Activated CD8-positive, alpha-beta T cell treated with anti-CD3 and anti-CD28 coated beads for 36 hours (primary cell): ENCODE data around the gene TMEM108. TPM values are rescaled to one million over a fixed set of nuclear protein-coding genes. Genes with fewer than 3 reads are reported as not detected.
A peak's percentile ranks its signal among the peaks of the same experiment; 100 is the strongest.
"Not testable (repeated sequence)": the region's sequence is repeated elsewhere in the genome, so short reads cannot be mapped to it uniquely, and the experiment has no call there.

Experiments
- ATAC-seq: fragments of 200-7000 bp; cut with Tn5 transposase; one replicate; pipeline ENCODE4 v1.10.0; 2021; ENCODE audit warnings: mild to moderate bottlenecking, moderate library complexity
- CTCF ChIA-PET: fragments of 350-600 bp; sonication (Branson Sonifier 250); formaldehyde crosslinking; loops from one replicate; lab custom pipeline; 2021; ENCODE audit warnings: antibody characterized with exemption; lab: Charles Lee
- POLR2A ChIA-PET: fragments of 350-600 bp; sonication (Branson Sonifier 250); formaldehyde crosslinking; loops from one replicate; lab custom pipeline; 2021; ENCODE audit warnings: antibody characterized with exemption; lab: Charles Lee
- DNase-seq: peaks from one replicate; pipeline ENCODE4 v3.0.0-alpha.2; 2020
- H3K27ac Mint-ChIP-seq: one replicate; pipeline ENCODE4 v1.8.0; 2021; ENCODE audit warnings: mild to moderate bottlenecking, mixed read lengths
- H3K27me3 Mint-ChIP-seq: one replicate; pipeline ENCODE4 v1.8.0; 2021; ENCODE audit warnings: mixed read lengths
- H3K36me3 Mint-ChIP-seq: one replicate; pipeline ENCODE4 v1.8.0; 2021; ENCODE audit warnings: low read depth, mixed read lengths
- H3K4me1 Mint-ChIP-seq: one replicate; pipeline ENCODE4 v1.8.0; 2021; ENCODE audit warnings: low read depth, mixed read lengths
- H3K4me3 Mint-ChIP-seq: one replicate; pipeline ENCODE4 v1.8.0; 2021; ENCODE audit warnings: mild to moderate bottlenecking, moderate library complexity, mixed read lengths
- H3K9me3 Mint-ChIP-seq: one replicate; pipeline ENCODE4 v1.8.0; 2021; ENCODE audit warnings: mixed read lengths
- CTCF ChIP-seq: fragments of 200-600 bp; IDR thresholded peaks from one replicate; pipeline ENCODE4 v1.8.0; 2022; ENCODE audit warnings: antibody characterized with exemption, mild to moderate bottlenecking
- intact Hi-C: fragments of 100-400 bp; cut with micrococcal nuclease; formaldehyde crosslinking; loops from one replicate; pipeline ENCODE4 v1.10.0; 2022
- total RNA-seq, 2 experiments: library from RNA; stranded (reverse); gene quantifications; one replicate each; pipeline ENCODE4 v1.2.3, GENCODE V29; 2021

TMEM108 gene
- total RNA-seq, result not detected

GRCh38 chr3:133038089-133038730 is at the start of gene TMEM108:
Gene TMEM108 (plus strand): TSS chr3:133038391.
- intact Hi-C loops, result loop anchor here (10.0 kb wide), 1 partner anchor 303 kb away; no protein-coding TSS in a partner anchor
- ChIA-PET POLR2A (no interaction called here), CTCF (no interaction called here)
- no peaks in the 10 kb centered on the region for H3K36me3 Mint-ChIP-seq
- H3K27ac Mint-ChIP-seq, result no peak within 1 kb of the TSS
- DNase-seq (peak; percentile 46), ATAC-seq (peak; percentile 65)
- no peaks in the 10 kb centered on the region for H3K4me1 Mint-ChIP-seq
- H3K9me3 Mint-ChIP-seq, result no peaks in the 10 kb centered on the region
- H3K27me3 Mint-ChIP-seq, result peaks cover 46% of the 10 kb centered on the region
- no peak for TF ChIP-seq CTCF
- H3K4me3 Mint-ChIP-seq, result peak within 1 kb of the TSS; percentile 20

- Mint-ChIP-seq H3K27ac (no peak overlapping the region), H3K4me3 (no peak overlapping the region), H3K9me3 (peaks cover 3% of the 10 kb centered on the region), H3K27me3 (no peaks in the 10 kb centered on the region), H3K4me1 (no peaks in the 10 kb centered on the region), H3K36me3 (no peaks in the 10 kb centered on the region)
- TF ChIP-seq CTCF, result no peak
- intact Hi-C loops, result no loop called here
- DNase-seq (no peak), ATAC-seq (no peak)
- ChIA-PET POLR2A (no interaction called here), CTCF (no interaction called here)
Measured at GRCh38 chr3:132995971-132996370, 42.2 kb upstream of the TMEM108 start.

GRCh38 chr3:132997404-132998185 is 40.6 kb upstream of the TMEM108 start:
- H3K27ac Mint-ChIP-seq, result no peak overlapping the region
- H3K9me3 Mint-ChIP-seq, result peaks cover 3% of the 10 kb centered on the region
- POLR2A ChIA-PET, result no interaction called here
- CTCF ChIA-PET, result no interaction called here
- no peaks in the 10 kb centered on the region for H3K36me3 Mint-ChIP-seq
- no peak for TF ChIP-seq CTCF
- DNase-seq, result no peak
- ATAC-seq, result no peak
- H3K27me3 Mint-ChIP-seq, result no peaks in the 10 kb centered on the region
- H3K4me3 Mint-ChIP-seq, result no peak overlapping the region
- H3K4me1 Mint-ChIP-seq, result no peaks in the 10 kb centered on the region
- intact Hi-C loops, result no loop called here

- DNase-seq, CTCF ChIA-PET, H3K4me1 Mint-ChIP-seq, intact Hi-C loops, H3K36me3 Mint-ChIP-seq, H3K27ac Mint-ChIP-seq, H3K4me3 Mint-ChIP-seq, POLR2A ChIA-PET, H3K27me3 Mint-ChIP-seq, ATAC-seq: not testable (repeated sequence)
- H3K9me3 Mint-ChIP-seq, result peaks cover 10% of the 10 kb centered on the region
Measured at GRCh38 chr3:133005032-133005431, 33.2 kb upstream of the TMEM108 start.

GRCh38 chr3:133007601-133008000 is 30.6 kb upstream of the TMEM108 start:
- Mint-ChIP-seq H3K27me3 (no peaks in the 10 kb centered on the region), H3K9me3 (peaks cover 17% of the 10 kb centered on the region), H3K4me3 (no peak overlapping the region), H3K27ac (no peak overlapping the region), H3K4me1 (no peaks in the 10 kb centered on the region), H3K36me3 (no peaks in the 10 kb centered on the region)
- no peak for TF ChIP-seq CTCF
- ChIA-PET POLR2A (no interaction called here), CTCF (no interaction called here)
- ATAC-seq, result no peak
- DNase-seq, result no peak
- intact Hi-C loops, result no loop called here
